ENCODE measurements around the gene SPATA32. TPM values are rescaled to one million over a fixed set of nuclear protein-coding genes. Genes with fewer than 3 reads are reported as not detected.

Gene SPATA32
- total RNA-seq, 2 experiments from 2014 or later = 0.20 to 0.27 TPM

- Histone ChIP-seq H3K4me3 (ENCODE audit: low read length) (peak within 1 kb of the TSS; percentile 99), H3K4me1 (ENCODE audit: insufficient read depth, low read length) (peaks cover 60% of the 10 kb centered on the region), H3K27ac (ENCODE audit: low read depth in 1 of 2, low read length in 2 of 2) (peak within 1 kb of the TSS; percentile 98 to 99), H3K9me3 (ENCODE audit: control insufficient read depth in 1 of 2, insufficient read depth in 1 of 2, low read length in 2 of 2) (no peaks in the 10 kb centered on the region), H3K27me3 (ENCODE audit: control insufficient read depth in 1 of 2, insufficient read depth in 2 of 2, low read length in 2 of 2) (no peaks in the 10 kb centered on the region), H3K36me3 (ENCODE audit: insufficient read depth, low read length) (peaks cover 18% of the 10 kb centered on the region)
- TF ChIP-seq CTCF (IDR thresholded peaks at IDR 0.05) = no peak
- H3K4me3 Mint-ChIP-seq = peak within 1 kb of the TSS; percentile 95
- ATAC-seq (ENCODE audit: poor library complexity) (no peak), DNase-seq (peak in 12 of 14 experiments; percentile 47 to 83 (median 71))
- H3K4me1 Mint-ChIP-seq (ENCODE audit: low read depth) = peaks cover 54% of the 10 kb centered on the region
- H3K27ac Mint-ChIP-seq = peak within 1 kb of the TSS; percentile 100
- H3K36me3 Mint-ChIP-seq (ENCODE audit: low read depth) = peaks cover 73% of the 10 kb centered on the region
- ChIA-PET POLR2A (interaction anchor here (0.9 to 16.4 kb wide), 14 partner anchors 10 to 172 kb away, joined by 3 to 346 read pairs (median 5); partner anchors contain the start of genes ACBD4, HEXIM1 and HEXIM2), CTCF (interaction anchor here (0.6 to 6.0 kb wide), 7 partner anchors 9 to 86 kb away, joined by 3 to 112 read pairs (median 20); partner anchors contain the start of genes ACBD4 and HEXIM1)
- H3K9me3 Mint-ChIP-seq = no peaks in the 10 kb centered on the region
- H3K27me3 Mint-ChIP-seq = no peaks in the 10 kb centered on the region
- intact Hi-C loops (cut with DNase I, micrococcal nuclease) = loop anchor here (1.0 to 5.0 kb wide), 3 partner anchors 8 to 366 kb away; partner anchors contain the start of gene MAP3K14 (in 1 of the 2)
Observed at GRCh38 chr17:45221081-45222013, 40.5 kb downstream of the SPATA32 start, which contains the start of gene FMNL1. TSS of gene FMNL1 (plus strand) at chr17:45221885. CDS start at chr17:45222125, 240 bp downstream.

DNA sequence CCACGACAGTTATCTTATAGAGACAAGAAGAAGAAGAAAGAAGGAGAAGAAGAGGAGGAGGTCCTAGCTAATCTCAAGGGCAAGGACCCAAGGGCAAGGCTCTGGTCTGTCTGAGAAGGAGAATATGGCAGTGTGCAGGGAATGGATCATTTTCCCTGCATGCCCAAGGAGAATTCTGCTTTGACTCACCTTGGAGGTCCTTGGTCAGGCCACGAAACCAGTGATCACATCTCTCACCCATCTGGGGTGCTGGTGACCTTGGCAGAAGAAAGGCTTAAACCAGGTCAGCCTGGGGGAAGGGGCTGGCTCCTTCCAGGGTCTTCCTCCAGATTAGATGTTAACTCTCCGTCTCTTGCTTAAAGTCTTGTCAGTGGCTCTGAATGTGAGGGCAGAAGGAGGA lies 41.8 kb downstream of the SPATA32 start:
- Histone ChIP-seq H3K27me3 (ENCODE audit: control insufficient read depth in 1 of 2, insufficient read depth in 2 of 2, low read length in 2 of 2) (no peaks in the 10 kb centered on the region), H3K27ac (ENCODE audit: low read depth in 1 of 2, low read length in 2 of 2) (peak overlapping the region; percentile 69 to 79)
- CTCF ChIA-PET = interaction anchor here (1.2 to 6.0 kb wide), 14 partner anchors 10 to 165 kb away, joined by 3 to 112 read pairs (median 16); partner anchors contain the start of genes ACBD4, HEXIM1 and MAP3K14

More for the DNA sequence above, 41.8 kb downstream of the SPATA32 start:
- peaks cover 22% of the 10 kb centered on the region for H3K36me3 ChIP-seq (ENCODE audit: insufficient read depth, low read length)
- peaks cover 71% of the 10 kb centered on the region for H3K36me3 Mint-ChIP-seq (ENCODE audit: low read depth)
- DNase-seq = no peak
- intact Hi-C loops (cut with DNase I, micrococcal nuclease) = loop anchor here in 1 of 2 experiments (5.0 kb wide), 1 partner anchor 367 kb away; no protein-coding TSS in a partner anchor
- ATAC-seq (ENCODE audit: poor library complexity) = no peak
- peak overlapping the region; percentile 91 for H3K4me3 Mint-ChIP-seq
- no peaks in the 10 kb centered on the region for H3K27me3 Mint-ChIP-seq
- H3K9me3 ChIP-seq (ENCODE audit: control insufficient read depth in 1 of 2, insufficient read depth in 1 of 2, low read length in 2 of 2) = no peaks in the 10 kb centered on the region
- H3K4me1 ChIP-seq (ENCODE audit: insufficient read depth, low read length) = peaks cover 48% of the 10 kb centered on the region
- POLR2A ChIA-PET = interaction anchor here (0.6 to 16.4 kb wide), 12 partner anchors 11 to 165 kb away, joined by 3 to 346 read pairs (median 8); partner anchors contain the start of genes ACBD4, HEXIM1 and HEXIM2
- no peaks in the 10 kb centered on the region for H3K9me3 Mint-ChIP-seq
- no peak for TF ChIP-seq CTCF (IDR thresholded peaks at IDR 0.05)
- H3K4me3 ChIP-seq (ENCODE audit: low read length) = peak overlapping the region; percentile 99
- H3K27ac Mint-ChIP-seq = peak overlapping the region; percentile 76
- peaks cover 42% of the 10 kb centered on the region for H3K4me1 Mint-ChIP-seq (ENCODE audit: low read depth)

All from CD4-positive, alpha-beta T cell (primary cell).